A549 (cell line): Measurements from ENCODE around the gene HELZ2. TPM values are rescaled to one million over a fixed set of nuclear protein-coding genes. Genes with fewer than 3 reads are reported as not detected.

Source experiments
- ATAC-seq, 2 experiments: fragments of 200-7000 bp in 1 of 2; fragments of >200 bp in 1 of 2; cut with Nextera tagmentation in 1 of 2; cut with Tn5 transposase in 1 of 2; 3 replicates each; pipeline versions ENCODE4 v1.8.0 to v1.9.1; 2018 to 2020; ENCODE audit warnings: mild to moderate bottlenecking in 1 of 2, moderate library complexity in 1 of 2
- CTCF ChIA-PET: fragments of 300-600 bp; sonication (Branson Sonifier 250); formaldehyde crosslinking; extraction: SDS; loops from one replicate; lab custom pipeline; 2021; ENCODE audit warnings: antibody characterized with exemption, inconsistent platforms; lab: Yijun Ruan, JAX
- POLR2A ChIA-PET: fragments of 350-600 bp; formaldehyde crosslinking; extraction: SDS; loops from one replicate; lab custom pipeline; 2021; ENCODE audit warnings: antibody characterized with exemption, inconsistent platforms; lab: Yijun Ruan, JAX
- DNase-seq, 2 experiments: peaks; one replicate each; pipeline versions ENCODE4 v3.0.0 to v3.0.0-alpha.2; 2011 to 2016; ENCODE audit warnings: low read depth in 1 of 2, low spot score in 1 of 2
- FAIRE-seq: peaks from 2 replicates; lab custom pipeline; 2011; peaks lifted over from hg19 to GRCh38; lab: Jason Lieb, UNC
- H3K27ac ChIP-seq, 2 experiments: fragments of >200 bp; sonication (Bioruptor Twin); formaldehyde crosslinking; 3 replicates each; pipeline ENCODE4 v1.5.1; 2016 to 2017
- H3K4me1 ChIP-seq: fragments of >200 bp; sonication (Bioruptor Twin); formaldehyde crosslinking; 3 replicates; pipeline ENCODE4 v1.6.1; 2016
- H3K4me2 ChIP-seq: fragments of >200 bp; sonication (Bioruptor Twin); formaldehyde crosslinking; 3 replicates; pipeline ENCODE4 v1.6.1; 2016
- H3K4me3 ChIP-seq: fragments of >200 bp; sonication (Bioruptor Twin); formaldehyde crosslinking; 3 replicates; pipeline ENCODE4 v1.5.1; 2016
- H3K9me3 ChIP-seq: fragments of >200 bp; sonication (Bioruptor Twin); formaldehyde crosslinking; 3 replicates; pipeline ENCODE4 v1.6.1; 2016
- BHLHE40 ChIP-seq: IDR thresholded peaks from 2 replicates; pipeline ENCODE4 v1.6.1; 2012; ENCODE audit warnings: low read depth, low read length, inconsistent platforms
- CBX8 ChIP-seq: fragments of 200-600 bp; sonication (generic); IDR thresholded peaks from 2 replicates; pipeline ENCODE4 v1.6.1; 2016
- CHD2 ChIP-seq: fragments of 150-350 bp; IDR thresholded peaks from 2 replicates; pipeline ENCODE4 v1.6.1; 2014; ENCODE audit warnings: low read length; ENCODE audit not compliant: partially characterized antibody
- CHD4 ChIP-seq: fragments of 200-600 bp; sonication (generic); IDR thresholded peaks from 2 replicates; pipeline ENCODE4 v1.6.1; 2016; ENCODE audit warnings: antibody characterized with exemption, mild to moderate bottlenecking, borderline replicate concordance
- FOSB ChIP-seq: fragments of 250-450 bp; sonication (Bioruptor Pico); IDR thresholded peaks from 2 replicates; pipeline ENCODE4 v1.5.0; 2020; ENCODE audit warnings: mild to moderate bottlenecking, moderate library complexity
- FOSL2 ChIP-seq, 2 experiments: fragments of 450-650 bp in 1 of 2; fragments of >200 bp in 1 of 2; sonication (Bioruptor Twin) in 1 of 2; formaldehyde crosslinking; IDR thresholded peaks; 2 replicates each; pipeline versions ENCODE4 v1.5.0 to v1.6.1; 2016 to 2020; ENCODE audit warnings: mild to moderate bottlenecking in 1 of 2, moderate library complexity in 1 of 2
- FOXS1 ChIP-seq: fragments of 250-450 bp; sonication (Bioruptor Pico); IDR thresholded peaks from 2 replicates; pipeline ENCODE4 v1.5.0; 2020; ENCODE audit warnings: mild to moderate bottlenecking, moderate library complexity
- HDAC2 ChIP-seq: fragments of 200-600 bp; sonication (generic); IDR thresholded peaks from 2 replicates; pipeline ENCODE4 v1.6.1; 2016
- HEYL ChIP-seq: fragments of 250-450 bp; sonication (Bioruptor Pico); IDR thresholded peaks from 2 replicates; pipeline ENCODE4 v1.8.0; 2021; ENCODE audit warnings: mild to moderate bottlenecking, moderate library complexity
- HOXA7 ChIP-seq: fragments of 250-450 bp; sonication (Bioruptor Pico); IDR thresholded peaks from 2 replicates; pipeline ENCODE4 v1.5.0; 2020; ENCODE audit warnings: mild to moderate bottlenecking, moderate library complexity
- KDM5A ChIP-seq: fragments of 200-600 bp; sonication (generic); IDR thresholded peaks from 2 replicates; pipeline ENCODE4 v1.6.1; 2016; ENCODE audit warnings: antibody characterized with exemption, mild to moderate bottlenecking
- NR3C1 ChIP-seq: fragments of >200 bp; sonication (Bioruptor Twin); formaldehyde crosslinking; IDR thresholded peaks from 3 replicates; pipeline ENCODE4 v1.6.1; 2017
- PHF8 ChIP-seq: fragments of 200-600 bp; sonication (generic); IDR thresholded peaks from 2 replicates; pipeline ENCODE4 v1.6.1; 2016; ENCODE audit warnings: low read depth, mild to moderate bottlenecking, antibody characterized with exemption, moderate library complexity, borderline replicate concordance
- POLR2AphosphoS2 ChIP-seq: conservative IDR thresholded peaks from 2 replicates; pipeline ENCODE4 v1.6.1; 2012; ENCODE audit warnings: low read length, improper control_type of control experiment, inconsistent platforms
- RAD21 ChIP-seq, 2 experiments: fragments of >200 bp in 1 of 2; sonication (Bioruptor Twin) in 1 of 2; formaldehyde crosslinking in 1 of 2; IDR thresholded peaks in 1 of 2; conservative IDR thresholded peaks in 1 of 2; 2 replicates in 1 of 2; 3 replicates in 1 of 2; pipeline ENCODE4 v1.6.1; 2012 to 2018; ENCODE audit warnings: inconsistent platforms in 1 of 2
- RARB ChIP-seq: fragments of 250-450 bp; sonication (Bioruptor Pico); IDR thresholded peaks from 2 replicates; pipeline ENCODE4 v1.8.0; 2021; ENCODE audit warnings: mild to moderate bottlenecking, moderate library complexity
- RCOR1 ChIP-seq: fragments of 150-350 bp; IDR thresholded peaks from 2 replicates; pipeline ENCODE4 v1.6.1; 2014; ENCODE audit warnings: antibody characterized with exemption, low read length, low read depth
- SREBF2 ChIP-seq: fragments of 450-650 bp; IDR thresholded peaks from 2 replicates; pipeline ENCODE4 v1.6.1; 2014; ENCODE audit warnings: mild to moderate bottlenecking, moderate library complexity
- TFCP2L1 ChIP-seq: fragments of 250-450 bp; sonication (Bioruptor Pico); IDR thresholded peaks from 2 replicates; pipeline ENCODE4 v1.5.0; 2021; ENCODE audit warnings: mild to moderate bottlenecking
- ZC3H11A ChIP-seq: fragments of 450-650 bp; IDR thresholded peaks from 2 replicates; pipeline ENCODE4 v1.6.1; 2014; ENCODE audit warnings: antibody characterized with exemption, mild to moderate bottlenecking
- WGBS: methylation state at CpG from one replicate; pipeline ENCODE4 v1.1.6; 2017; ENCODE audit errors: missing lambda C conversion rate; 5-methylcytosine and 5-hydroxymethylcytosine counted together
- polyA plus RNA-seq, 4 experiments: library from polyadenylated mRNA; depleted of rRNA in 3 of 4; stranded (reverse); fragments of >200 nt; fragmentation: RNase III in 1 of 4; extraction: RNeasy Plus Mini Kit Qiagen cat#74134 plus additional on column Dnase treatment in 1 of 4; gene quantifications; 2 replicates in 3 of 4; 3 replicates in 1 of 4; pipeline ENCODE4 v1.2.3, GENCODE V29; 2011 to 2017
- TF ChIP-seq, protein P1 (sequence below): IDR thresholded peaks from 2 replicates; pipeline ENCODE4 v1.6.1; 2012
- TF ChIP-seq, protein P2 (sequence below): IDR thresholded peaks from 2 replicates; pipeline ENCODE4 v1.6.1; 2012; ENCODE audit warnings: low read depth, borderline replicate concordance
- TF ChIP-seq, protein P3 (sequence below): fragments of >200 bp; sonication (Bioruptor Twin); formaldehyde crosslinking; IDR thresholded peaks from 2 replicates; pipeline ENCODE4 v1.6.1; 2016
- TF ChIP-seq, protein P4 (sequence below): fragments of >200 bp; sonication (Bioruptor Twin); formaldehyde crosslinking; IDR thresholded peaks from 3 replicates; pipeline ENCODE4 v1.5.1; 2016
- TF ChIP-seq, protein P5 (sequence below): IDR thresholded peaks from 2 replicates; pipeline ENCODE4 v1.6.1; 2012

HELZ2 gene
- polyA plus RNA-seq, 2 of the 4 experiments (the other 2 are of a cell fraction) = 3.2 to 4.5 TPM

DNA sequence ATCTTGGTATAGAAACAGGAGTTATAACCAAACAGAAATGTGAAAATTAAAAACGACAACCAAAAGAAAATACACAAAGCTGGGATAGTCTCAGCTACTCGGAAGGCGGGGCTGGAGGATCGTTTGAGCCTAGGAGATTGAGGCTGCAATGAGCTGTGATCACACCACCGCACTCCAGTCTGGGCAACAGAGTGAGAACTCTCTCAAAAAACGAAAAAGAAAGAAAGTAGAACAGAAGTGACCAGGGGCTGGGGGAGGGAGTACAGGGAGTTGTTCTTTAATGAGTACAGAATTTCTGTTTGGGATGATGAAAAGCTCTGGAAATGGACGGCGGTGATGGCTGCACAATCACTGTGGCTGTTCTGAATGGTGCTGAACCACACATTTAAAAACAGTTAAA lies 47.0 kb upstream of the HELZ2 start:
- ChIA-PET POLR2A (interaction anchor here (0.6 to 1.1 kb wide), 3 partner anchors 9 to 360 kb away, joined by 3 to 5 read pairs (median 3); partner anchors contain the start of genes ARFRP1, PRPF6 and ZGPAT), CTCF (interaction anchor here (0.6 to 5.4 kb wide), 3 partner anchors 8 to 83 kb away, joined by 3 to 23 read pairs (median 4); partner anchors contain the start of gene PTK6)
- H3K27ac ChIP-seq = no peak overlapping the region
- ATAC-seq = no peak
- no peak overlapping the region for H3K4me3 ChIP-seq
- DNase-seq = no peak
- no peak for FAIRE-seq
- no peak overlapping the region for H3K4me2 ChIP-seq
- peaks cover 4% of the 10 kb centered on the region; the same call in 2 of the 3 replicates for H3K4me1 ChIP-seq
- no peaks in the 10 kb centered on the region for H3K9me3 ChIP-seq
- WGBS = 80% methylated on average over 8 of the region's 8 CpGs
- TF ChIP-seq PHF8 (no peak), NR3C1 (no peak), SREBF2 (no peak), RAD21 (conservative IDR thresholded peaks at IDR 0.05 in 1 of 2, IDR thresholded peaks at IDR 0.05 in 1 of 2) (no peak), RCOR1 (no peak), FOXS1 (CRISPR knock-in tag) (no peak), FOSB (CRISPR knock-in tag) (no peak)

DNA sequence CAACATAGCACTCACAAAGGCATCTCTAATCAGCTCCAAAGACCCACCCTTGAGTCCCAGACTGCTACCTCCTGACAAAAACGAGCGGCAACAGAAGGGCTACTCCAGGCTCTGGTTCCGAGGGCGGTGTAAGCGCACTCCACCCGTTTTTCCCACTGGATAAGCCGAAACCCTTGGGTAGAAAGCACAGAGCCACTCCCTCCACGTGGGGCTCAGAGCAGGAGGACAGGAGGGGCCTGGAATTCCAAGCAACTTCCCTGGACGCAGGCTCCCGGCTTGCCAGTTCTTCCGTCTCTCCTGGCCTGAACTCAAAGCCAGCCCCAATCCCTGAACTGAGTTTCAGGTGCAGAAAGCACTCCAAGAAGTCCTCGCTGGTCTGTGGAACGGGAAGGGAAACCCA lies 45.5 kb upstream of the HELZ2 start:
- no peak overlapping the region for H3K4me3 ChIP-seq
- POLR2A ChIA-PET = no interaction called here
- no peak overlapping the region for H3K4me2 ChIP-seq
- CTCF ChIA-PET = interaction anchor here (0.7 to 5.1 kb wide), 2 partner anchors 19 to 81 kb away, joined by 4 to 22 read pairs; partner anchors contain the start of gene PTK6
- no peak for ATAC-seq
- no peak for TF ChIP-seq RAD21 (conservative IDR thresholded peaks at IDR 0.05 in 1 of 2, IDR thresholded peaks at IDR 0.05 in 1 of 2)
- TF ChIP-seq RARB (CRISPR knock-in tag) = no peak
- TF ChIP-seq CBX8 = no peak
- TF ChIP-seq POLR2AphosphoS2 = no peak
- no peak for TF ChIP-seq BHLHE40
- no peak for TF ChIP-seq HOXA7
- TF ChIP-seq, all 56 proteins: peak for 0
- no peaks in the 10 kb centered on the region for H3K4me1 ChIP-seq
- no peak overlapping the region for H3K27ac ChIP-seq
- no peaks in the 10 kb centered on the region for H3K9me3 ChIP-seq
- DNase-seq = no peak
- FAIRE-seq = no peak
- 87% methylated on average over 13 of the region's 13 CpGs for WGBS

DNA sequence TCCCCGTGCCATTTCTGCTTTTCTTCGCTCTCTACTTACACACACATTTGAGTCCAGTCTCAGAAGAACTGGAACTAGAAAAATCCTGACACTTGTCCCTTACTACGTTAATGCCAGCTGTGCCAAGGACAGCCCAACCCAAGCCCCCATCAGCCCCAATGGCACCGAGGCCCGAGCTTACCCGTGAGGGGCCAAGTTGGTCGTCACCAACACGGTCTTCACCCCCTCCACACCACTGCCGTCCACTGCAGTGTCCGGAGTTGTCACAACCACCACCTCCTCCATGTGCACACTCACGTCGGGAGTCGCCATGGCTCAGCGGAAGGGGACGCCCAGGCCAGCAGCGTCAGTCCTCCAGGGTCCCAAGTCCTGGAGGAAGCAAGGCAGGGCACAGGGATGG lies 45.0 kb upstream of the HELZ2 start:
- POLR2A ChIA-PET = no interaction called here
- CTCF ChIA-PET = interaction anchor here (0.7 to 5.1 kb wide), 2 partner anchors 19 to 80 kb away, joined by 4 to 22 read pairs; partner anchors contain the start of gene PTK6
- DNase-seq (no peak), ATAC-seq (no peak), FAIRE-seq (no peak)
- Histone ChIP-seq H3K4me3 (no peak overlapping the region), H3K4me2 (no peak overlapping the region), H3K27ac (no peak overlapping the region), H3K9me3 (no peaks in the 10 kb centered on the region), H3K4me1 (no peaks in the 10 kb centered on the region)
- no peak for TF ChIP-seq NR3C1
- no peak for TF ChIP-seq CHD4
- TF ChIP-seq, protein P1, sequence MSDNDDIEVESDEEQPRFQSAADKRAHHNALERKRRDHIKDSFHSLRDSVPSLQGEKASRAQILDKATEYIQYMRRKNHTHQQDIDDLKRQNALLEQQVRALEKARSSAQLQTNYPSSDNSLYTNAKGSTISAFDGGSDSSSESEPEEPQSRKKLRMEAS = no peak
- TF ChIP-seq TFCP2L1 (CRISPR knock-in tag) = no peak
- TF ChIP-seq, protein P2, sequence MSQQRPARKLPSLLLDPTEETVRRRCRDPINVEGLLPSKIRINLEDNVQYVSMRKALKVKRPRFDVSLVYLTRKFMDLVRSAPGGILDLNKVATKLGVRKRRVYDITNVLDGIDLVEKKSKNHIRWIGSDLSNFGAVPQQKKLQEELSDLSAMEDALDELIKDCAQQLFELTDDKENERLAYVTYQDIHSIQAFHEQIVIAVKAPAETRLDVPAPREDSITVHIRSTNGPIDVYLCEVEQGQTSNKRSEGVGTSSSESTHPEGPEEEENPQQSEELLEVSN = no peak
- TF ChIP-seq, protein P3, sequence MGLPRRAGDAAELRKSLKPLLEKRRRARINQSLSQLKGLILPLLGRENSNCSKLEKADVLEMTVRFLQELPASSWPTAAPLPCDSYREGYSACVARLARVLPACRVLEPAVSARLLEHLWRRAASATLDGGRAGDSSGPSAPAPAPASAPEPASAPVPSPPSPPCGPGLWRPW = no peak
- no peak for TF ChIP-seq ZC3H11A
- TF ChIP-seq, protein P4, sequence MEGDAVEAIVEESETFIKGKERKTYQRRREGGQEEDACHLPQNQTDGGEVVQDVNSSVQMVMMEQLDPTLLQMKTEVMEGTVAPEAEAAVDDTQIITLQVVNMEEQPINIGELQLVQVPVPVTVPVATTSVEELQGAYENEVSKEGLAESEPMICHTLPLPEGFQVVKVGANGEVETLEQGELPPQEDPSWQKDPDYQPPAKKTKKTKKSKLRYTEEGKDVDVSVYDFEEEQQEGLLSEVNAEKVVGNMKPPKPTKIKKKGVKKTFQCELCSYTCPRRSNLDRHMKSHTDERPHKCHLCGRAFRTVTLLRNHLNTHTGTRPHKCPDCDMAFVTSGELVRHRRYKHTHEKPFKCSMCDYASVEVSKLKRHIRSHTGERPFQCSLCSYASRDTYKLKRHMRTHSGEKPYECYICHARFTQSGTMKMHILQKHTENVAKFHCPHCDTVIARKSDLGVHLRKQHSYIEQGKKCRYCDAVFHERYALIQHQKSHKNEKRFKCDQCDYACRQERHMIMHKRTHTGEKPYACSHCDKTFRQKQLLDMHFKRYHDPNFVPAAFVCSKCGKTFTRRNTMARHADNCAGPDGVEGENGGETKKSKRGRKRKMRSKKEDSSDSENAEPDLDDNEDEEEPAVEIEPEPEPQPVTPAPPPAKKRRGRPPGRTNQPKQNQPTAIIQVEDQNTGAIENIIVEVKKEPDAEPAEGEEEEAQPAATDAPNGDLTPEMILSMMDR = no peak
- no peak for TF ChIP-seq CHD2
- TF ChIP-seq KDM5A = no peak
- no peak for TF ChIP-seq HEYL (CRISPR knock-in tag)
- no peak for TF ChIP-seq POLR2AphosphoS2
- TF ChIP-seq, protein P5, sequence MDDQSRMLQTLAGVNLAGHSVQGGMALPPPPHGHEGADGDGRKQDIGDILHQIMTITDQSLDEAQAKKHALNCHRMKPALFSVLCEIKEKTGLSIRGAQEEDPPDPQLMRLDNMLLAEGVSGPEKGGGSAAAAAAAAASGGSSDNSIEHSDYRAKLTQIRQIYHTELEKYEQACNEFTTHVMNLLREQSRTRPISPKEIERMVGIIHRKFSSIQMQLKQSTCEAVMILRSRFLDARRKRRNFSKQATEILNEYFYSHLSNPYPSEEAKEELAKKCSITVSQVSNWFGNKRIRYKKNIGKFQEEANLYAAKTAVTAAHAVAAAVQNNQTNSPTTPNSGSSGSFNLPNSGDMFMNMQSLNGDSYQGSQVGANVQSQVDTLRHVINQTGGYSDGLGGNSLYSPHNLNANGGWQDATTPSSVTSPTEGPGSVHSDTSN = no peak
- TF ChIP-seq FOSL2 (IDR thresholded peaks at IDR 0.05) = no peak
- TF ChIP-seq FOSL2 (CRISPR knock-in tag; IDR thresholded peaks at IDR 0.05) = no peak
- TF ChIP-seq BHLHE40 = no peak
- TF ChIP-seq HDAC2 = no peak
- no peak for TF ChIP-seq HOXA7
- 88% methylated on average over 15 of the region's 16 CpGs for WGBS
